ENCODE results near the gene IMMP2L.

GRCh38 chr7:111459065-111459756, 103.1 kb downstream of the IMMP2L start:
- TF ChIP-seq CTCF (conservative IDR thresholded peaks at IDR 0.05; ENCODE audit: low read length) (no peak), EZH2phosphoT487 (IDR thresholded peaks at IDR 0.05; ENCODE audit: borderline replicate concordance) (no peak)

Data from Loucy (cell line).